Tibial nerve (tissue), 4 donors: Measurements from ENCODE around the gene SEC24D.

Experiments
- CTCF ChIP-seq, 5 experiments: fragments of 200-600 bp in 3 of 5; fragments of 450-650 bp in 2 of 5; sonication (generic) in 3 of 5; IDR thresholded peaks; one replicate each; pipeline ENCODE4 v1.5.1; 2016 to 2019; ENCODE audit warnings: antibody characterized with exemption in 5 of 5, mild to moderate bottlenecking in 3 of 5, moderate library complexity in 2 of 5
- EP300 ChIP-seq, 2 donors: sonication (generic); formaldehyde crosslinking; IDR thresholded peaks; one replicate each; pipeline ENCODE4 v1.6.1; 2017; ENCODE audit warnings: antibody characterized with exemption in 2 of 2, mild to moderate bottlenecking in 1 of 2
- POLR2A ChIP-seq, 2 donors: fragments of 450-650 bp; IDR thresholded peaks; one replicate each; pipeline ENCODE4 v1.6.1; 2017; ENCODE audit warnings: antibody characterized with exemption in 2 of 2, mild to moderate bottlenecking in 2 of 2, moderate library complexity in 2 of 2

DNA sequence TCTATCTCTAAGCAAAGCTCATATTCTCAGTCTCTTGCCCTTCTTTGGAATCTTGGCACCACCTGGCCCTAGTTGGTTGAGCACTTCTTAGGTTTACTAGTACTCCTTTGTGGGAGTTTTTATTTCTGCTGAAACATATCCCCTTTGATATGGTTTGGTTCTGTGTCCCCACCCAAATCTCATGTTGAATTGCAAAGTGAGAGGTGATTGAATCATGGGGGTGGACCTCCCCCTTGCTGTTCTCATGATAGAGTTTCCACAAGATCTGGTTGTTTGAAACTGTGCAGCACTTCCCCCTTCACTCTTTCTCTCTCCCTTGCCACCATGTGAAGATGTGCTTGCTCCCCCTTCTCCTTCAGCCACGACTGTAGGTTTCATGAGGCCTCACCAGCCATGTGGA, 30.5 kb upstream of the SEC24D start:
- TF ChIP-seq CTCF (IDR thresholded peaks at IDR 0.05), result no peak
- no peak for TF ChIP-seq POLR2A (IDR thresholded peaks at IDR 0.05)
- no peak for TF ChIP-seq EP300 (IDR thresholded peaks at IDR 0.05)
